ENCODE measurements around the gene ROR2.

DNA sequence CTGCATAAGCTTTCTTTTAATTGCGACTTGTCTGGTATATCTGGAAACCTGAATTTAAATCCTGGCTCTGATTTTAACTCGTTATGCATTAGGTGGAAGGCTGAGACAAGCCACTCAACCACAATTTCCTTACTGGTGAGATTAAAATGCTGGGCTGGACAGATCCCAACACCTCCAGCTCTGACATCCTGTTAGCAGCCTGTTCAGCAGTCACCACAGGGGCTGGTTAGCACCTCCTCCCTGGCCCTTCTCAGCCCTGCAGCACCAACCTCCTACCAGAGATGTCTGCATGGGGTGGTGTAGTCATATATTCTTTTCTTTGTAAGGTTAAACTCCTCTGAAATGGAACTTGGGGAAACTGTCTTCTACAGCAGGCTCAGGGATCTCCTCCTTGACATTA is 369.9 kb downstream of the ROR2 start:
- TF ChIP-seq, protein P1, sequence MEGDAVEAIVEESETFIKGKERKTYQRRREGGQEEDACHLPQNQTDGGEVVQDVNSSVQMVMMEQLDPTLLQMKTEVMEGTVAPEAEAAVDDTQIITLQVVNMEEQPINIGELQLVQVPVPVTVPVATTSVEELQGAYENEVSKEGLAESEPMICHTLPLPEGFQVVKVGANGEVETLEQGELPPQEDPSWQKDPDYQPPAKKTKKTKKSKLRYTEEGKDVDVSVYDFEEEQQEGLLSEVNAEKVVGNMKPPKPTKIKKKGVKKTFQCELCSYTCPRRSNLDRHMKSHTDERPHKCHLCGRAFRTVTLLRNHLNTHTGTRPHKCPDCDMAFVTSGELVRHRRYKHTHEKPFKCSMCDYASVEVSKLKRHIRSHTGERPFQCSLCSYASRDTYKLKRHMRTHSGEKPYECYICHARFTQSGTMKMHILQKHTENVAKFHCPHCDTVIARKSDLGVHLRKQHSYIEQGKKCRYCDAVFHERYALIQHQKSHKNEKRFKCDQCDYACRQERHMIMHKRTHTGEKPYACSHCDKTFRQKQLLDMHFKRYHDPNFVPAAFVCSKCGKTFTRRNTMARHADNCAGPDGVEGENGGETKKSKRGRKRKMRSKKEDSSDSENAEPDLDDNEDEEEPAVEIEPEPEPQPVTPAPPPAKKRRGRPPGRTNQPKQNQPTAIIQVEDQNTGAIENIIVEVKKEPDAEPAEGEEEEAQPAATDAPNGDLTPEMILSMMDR (IDR thresholded peaks at IDR 0.05): no peak
- TF ChIP-seq POLR2A (IDR thresholded peaks at IDR 0.05): no peak

Measured in Peyer's patch (tissue), 4 donors.